Superior temporal gyrus (tissue), 1 donor: ENCODE measurements around the gene CYB561.

Experiments used
- DNase-seq: peaks from one replicate; pipeline ENCODE4 v3.0.0-alpha.2; 2016; ENCODE audit errors: extremely low spot score

The CYB561 gene

GRCh38 chr17:63412234-63412633, 33.9 kb downstream of the CYB561 start:
- DNase-seq, result no peak

GRCh38 chr17:63407741-63408330, 38.3 kb downstream of the CYB561 start:
- no peak for DNase-seq

- DNase-seq, result peak; percentile 96
Observed at GRCh38 chr17:63406689-63407330, 39.3 kb downstream of the CYB561 start.

- DNase-seq, result peak; percentile 87
Observed at GRCh38 chr17:63405741-63406261, 40.3 kb downstream of the CYB561 start.

GRCh38 chr17:63405020-63405419, 41.1 kb downstream of the CYB561 start:
- DNase-seq, result no peak

GRCh38 chr17:63402431-63403212, 43.5 kb downstream of the CYB561 start:
- DNase-seq, result no peak

GRCh38 chr17:63399856-63400255, 46.2 kb downstream of the CYB561 start:
- DNase-seq, result no peak

- no peak for DNase-seq
Observed at GRCh38 chr17:63399316-63399715, 46.8 kb downstream of the CYB561 start.

- DNase-seq, result no peak
Observed at GRCh38 chr17:63398680-63399079, 47.4 kb downstream of the CYB561 start.

- no peak for DNase-seq
Observed at GRCh38 chr17:63395075-63395805, 50.9 kb downstream of the CYB561 start.

GRCh38 chr17:63390090-63390489, 56.0 kb downstream of the CYB561 start:
- no peak for DNase-seq

- no peak for DNase-seq
Observed at GRCh38 chr17:63387656-63388340, 58.3 kb downstream of the CYB561 start.

GRCh38 chr17:63382826-63383225, 63.3 kb downstream of the CYB561 start:
- DNase-seq, result no peak
